ENCODE results near the gene SLC41A2.

The SLC41A2 gene

GRCh38 chr12:104929368-104929767 lies 28.7 kb downstream of the SLC41A2 start:
- no peak for DNase-seq

- no peak for DNase-seq
These were observed 29.9 kb downstream of the SLC41A2 start for GRCh38 chr12:104928036-104928745.

GRCh38 chr12:104925501-104925900 lies 32.6 kb downstream of the SLC41A2 start:
- no peak for DNase-seq

- no peak for DNase-seq
These were observed 36.8 kb downstream of the SLC41A2 start for GRCh38 chr12:104921340-104921739.

GRCh38 chr12:104911942-104912341 lies 46.1 kb downstream of the SLC41A2 start:
- DNase-seq, result no peak

- DNase-seq, result no peak
These were observed 47.8 kb downstream of the SLC41A2 start for GRCh38 chr12:104910196-104910840.

- no peak for DNase-seq
These were observed 48.3 kb downstream of the SLC41A2 start for GRCh38 chr12:104909761-104910160.
